T-helper 22 cell (primary cell): Measurements from ENCODE around the gene PITPNM1.

Source experiments
- DNase-seq: peaks from one replicate; pipeline ENCODE4 v3.0.0-alpha.2; 2020; ENCODE audit warnings: low read depth

The PITPNM1 gene

GRCh38 chr11:67503119-67504004 lies 1.8 kb downstream of the PITPNM1 start:
- DNase-seq: no peak

- DNase-seq: no peak
Measured at GRCh38 chr11:67502328-67502979, 2.7 kb downstream of the PITPNM1 start.

GRCh38 chr11:67501854-67502253 lies 3.3 kb downstream of the PITPNM1 start:
- DNase-seq: no peak

- no peak for DNase-seq
Measured at GRCh38 chr11:67500831-67501715, 4.1 kb downstream of the PITPNM1 start.

- DNase-seq: no peak
Measured at GRCh38 chr11:67500484-67500821, 4.7 kb downstream of the PITPNM1 start.

GRCh38 chr11:67499808-67500483 lies 5.2 kb downstream of the PITPNM1 start:
- no peak for DNase-seq

GRCh38 chr11:67498544-67498972 lies 6.6 kb downstream of the PITPNM1 start:
- no peak for DNase-seq

GRCh38 chr11:67497656-67498291 lies 7.4 kb downstream of the PITPNM1 start:
- DNase-seq: no peak

GRCh38 chr11:67496113-67496512 lies 9.1 kb downstream of the PITPNM1 start:
- no peak for DNase-seq

GRCh38 chr11:67495234-67496005 lies 9.7 kb downstream of the PITPNM1 start:
- no peak for DNase-seq

- no peak for DNase-seq
Measured at GRCh38 chr11:67494371-67495233, 10.6 kb downstream of the PITPNM1 start.

- DNase-seq: no peak
Measured at GRCh38 chr11:67493548-67494370, 11.4 kb downstream of the PITPNM1 start.

GRCh38 chr11:67492801-67493547 lies 12.2 kb downstream of the PITPNM1 start:
- DNase-seq: no peak

GRCh38 chr11:67492069-67492727 lies 13.0 kb downstream of the PITPNM1 start:
- DNase-seq: no peak

- no peak for DNase-seq
Measured at GRCh38 chr11:67491276-67492068, 13.7 kb downstream of the PITPNM1 start.

GRCh38 chr11:67490727-67491065 lies 14.5 kb downstream of the PITPNM1 start:
- no peak for DNase-seq
